ENCODE measurements around the gene DSE.

DSE gene

DNA sequence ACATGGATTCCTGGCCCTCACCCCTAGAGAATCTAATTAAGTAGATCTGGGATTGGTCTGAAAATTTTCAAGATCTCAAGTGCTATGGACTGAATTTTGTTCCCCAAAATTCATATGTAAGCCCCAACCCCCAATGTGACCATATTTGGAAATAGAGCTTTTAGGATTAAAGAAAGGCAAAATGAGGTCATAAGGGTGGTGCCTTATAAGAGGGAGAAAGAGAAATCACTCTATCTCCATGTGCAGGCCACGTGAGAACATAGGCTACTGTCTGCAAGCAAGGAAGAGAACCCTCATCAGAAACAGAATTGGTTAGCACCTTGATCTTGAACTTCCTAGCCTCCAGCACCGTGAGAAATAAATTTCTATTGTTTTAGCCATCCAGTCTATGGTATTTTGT is 8.5 kb upstream of the DSE start:
- no peak for DNase-seq

DNA sequence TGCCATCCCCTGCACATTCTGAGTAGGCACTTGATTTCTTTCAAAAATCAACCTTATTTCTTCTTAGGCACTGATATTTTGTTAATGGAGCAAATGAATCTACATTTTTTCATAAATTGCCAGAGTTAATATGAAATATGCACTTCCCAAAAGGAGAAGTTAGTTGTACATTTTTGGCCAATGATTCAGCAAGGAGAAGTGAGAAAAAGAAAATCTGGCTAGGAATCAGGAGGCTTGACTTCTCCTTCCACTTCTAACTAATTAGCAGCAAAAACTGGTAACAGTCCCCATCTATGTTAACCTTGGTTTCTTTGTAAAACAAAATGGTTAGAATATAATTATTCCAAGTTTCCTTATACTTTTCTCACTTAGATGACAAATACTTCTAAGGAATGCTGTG is 7.0 kb upstream of the DSE start:
- no peak for DNase-seq

DNA sequence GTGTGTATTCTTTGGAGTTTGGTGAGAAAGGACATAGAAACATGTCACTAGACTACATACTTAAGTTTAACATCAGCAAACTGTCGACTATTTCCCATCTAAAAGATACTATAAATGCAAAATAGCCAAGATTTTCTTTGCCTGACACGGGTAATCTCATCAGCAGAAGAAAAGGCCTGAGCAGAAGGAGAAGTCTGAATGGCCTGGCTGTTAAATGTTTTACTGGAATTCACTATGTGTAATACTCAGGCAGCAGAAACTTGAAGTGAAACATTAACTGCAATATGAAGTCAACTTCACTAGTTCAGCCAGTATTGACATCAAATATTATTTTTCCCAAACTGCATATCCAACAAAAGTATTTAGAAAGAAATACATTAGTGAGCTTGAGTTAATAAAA is 6.4 kb upstream of the DSE start:
- no peak for DNase-seq

DNA sequence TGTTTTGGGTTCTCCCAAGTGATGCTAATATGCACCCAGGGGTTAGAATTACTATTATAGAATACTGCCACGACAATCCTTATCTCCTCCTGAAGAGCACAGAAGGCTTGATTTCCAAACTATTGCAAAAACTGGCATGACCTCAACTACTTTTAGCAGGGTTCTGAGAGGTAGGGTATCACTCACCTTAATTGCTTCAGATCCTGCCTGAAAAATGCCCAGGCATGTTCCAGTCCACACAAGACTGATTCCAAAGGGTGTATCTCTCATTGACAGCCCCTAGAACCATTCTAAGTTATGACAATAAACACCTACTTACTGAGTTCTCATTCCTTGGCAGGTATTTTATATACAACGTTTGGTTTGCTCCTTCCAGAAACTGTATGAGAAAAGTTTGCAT is 5.0 kb upstream of the DSE start:
- no peak for DNase-seq

DNA sequence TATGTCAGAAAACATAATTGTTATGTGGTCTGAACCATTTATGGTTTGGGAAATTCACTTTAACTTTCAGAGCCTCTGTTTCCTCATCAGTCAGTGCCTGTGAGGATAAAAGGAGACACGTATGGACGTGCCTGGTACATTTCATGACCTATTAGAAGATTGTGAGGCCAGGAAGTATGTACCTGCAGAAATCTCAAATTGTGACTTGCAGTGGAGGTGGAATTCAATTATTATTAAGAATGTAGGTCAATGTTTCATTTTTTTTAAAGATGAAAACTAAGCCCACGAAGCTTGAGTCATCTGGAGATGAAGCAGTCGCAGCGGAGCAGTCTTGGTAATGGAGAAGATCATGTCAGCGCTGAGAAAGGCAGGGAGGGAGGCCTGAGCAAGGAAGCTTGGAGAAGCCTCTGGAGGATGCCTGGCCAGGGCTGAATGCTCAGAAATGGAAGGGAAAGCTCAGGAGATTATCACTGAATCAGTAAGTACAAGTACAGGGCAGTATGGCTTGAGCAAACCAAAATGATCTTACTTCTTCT is 3.9 kb upstream of the DSE start:
- no peak for DNase-seq

DNA sequence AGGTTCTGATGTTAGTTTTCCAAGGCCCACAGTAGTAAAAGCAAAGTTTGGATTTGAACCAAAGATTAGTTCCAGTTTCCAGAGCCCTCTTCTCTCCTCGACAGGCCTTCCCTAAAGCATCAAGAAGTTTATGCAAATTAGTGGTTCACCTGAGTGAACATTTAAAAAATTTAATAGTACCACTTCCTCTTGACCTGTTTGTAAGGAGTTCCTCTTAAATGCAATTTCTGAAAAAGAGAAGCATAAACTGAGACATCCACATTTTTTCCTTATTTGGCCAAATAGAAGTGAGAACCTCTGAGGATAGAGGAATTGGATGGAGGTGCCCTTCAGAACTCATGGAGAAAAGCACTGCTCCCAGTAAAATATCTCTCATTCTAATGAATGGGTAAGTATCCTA is 1.2 kb upstream of the DSE start:
- DNase-seq: no peak

DNA sequence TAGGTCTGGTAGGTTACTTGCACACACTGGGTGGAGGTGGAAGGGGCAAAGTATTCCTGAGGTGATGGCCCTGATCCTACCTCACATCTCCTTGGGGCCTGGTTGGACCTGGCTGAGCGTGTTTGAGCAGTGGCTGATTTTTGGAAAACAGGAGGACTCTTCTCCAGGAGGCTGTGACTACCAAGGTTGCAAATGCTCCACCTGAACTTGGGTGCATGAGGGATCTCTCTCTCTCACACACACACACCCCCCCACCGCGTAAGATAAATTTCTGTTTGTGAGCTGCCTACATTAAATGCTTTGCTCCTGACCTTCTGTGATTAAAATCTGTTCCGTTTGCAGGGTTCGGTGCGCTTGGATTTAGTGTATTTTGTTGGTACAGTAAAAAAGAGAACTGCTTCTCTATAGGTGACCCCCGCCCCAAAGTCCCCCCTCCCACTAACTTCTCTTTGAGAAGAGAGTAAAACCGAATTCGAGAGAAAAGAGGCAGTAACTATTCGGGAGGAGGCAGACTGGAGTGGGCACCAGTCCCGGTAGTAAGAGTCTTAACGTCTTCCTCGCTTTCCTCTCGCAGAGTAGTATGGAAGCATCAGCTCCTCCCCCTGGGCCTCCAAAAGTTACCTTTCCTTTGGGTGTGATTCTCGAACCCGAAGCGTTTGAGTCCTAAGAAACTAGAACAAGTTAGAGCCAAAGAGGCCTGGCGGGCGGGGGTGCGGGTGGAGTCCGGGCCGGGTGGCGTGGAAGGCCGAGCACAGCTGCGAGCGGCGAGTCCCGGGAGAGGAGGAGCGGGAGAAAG is 585 bp upstream of the DSE start:
- no peak for DNase-seq

DNA sequence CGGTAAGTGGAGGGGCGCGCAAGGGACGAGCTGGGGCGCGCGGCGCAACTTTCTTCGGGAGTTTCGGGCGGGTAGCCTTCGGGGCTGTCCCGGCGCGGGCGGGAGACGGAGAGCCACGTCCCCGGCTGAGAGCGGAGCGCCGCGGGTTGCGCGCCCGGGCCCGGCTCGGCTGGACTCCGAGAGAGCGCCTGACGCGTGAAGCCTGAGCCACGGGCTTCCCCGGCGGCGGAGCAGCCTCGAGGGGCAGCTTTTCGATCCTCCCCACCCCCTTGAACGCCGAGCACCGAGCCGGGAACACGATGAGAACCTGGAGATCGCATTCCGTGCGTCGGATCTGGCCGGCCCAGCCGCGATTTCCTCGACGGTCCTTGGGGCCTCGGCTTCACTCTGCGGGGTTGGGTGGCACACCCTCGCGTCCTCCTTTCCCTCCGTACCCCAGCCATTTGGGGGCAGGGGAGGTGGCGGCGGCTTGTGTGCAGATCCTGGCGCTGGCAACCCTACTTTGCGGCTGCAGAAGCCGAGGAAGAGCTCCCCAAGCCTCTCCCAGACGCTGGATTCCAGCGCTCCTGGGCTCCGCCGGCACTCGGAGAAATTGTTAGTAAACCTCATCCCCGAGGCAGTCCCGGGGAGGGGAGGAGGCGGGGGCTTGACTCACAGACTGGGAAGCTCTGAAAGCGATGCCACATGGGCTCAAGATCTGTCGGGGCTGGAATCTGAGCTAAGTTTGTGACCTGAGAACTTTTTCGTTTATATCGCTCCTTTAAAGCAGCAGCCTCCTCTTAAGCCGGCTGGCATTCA is 572 bp downstream of the DSE start:
- DNase-seq: peak in 1 of 2 donors; percentile 21

DNA sequence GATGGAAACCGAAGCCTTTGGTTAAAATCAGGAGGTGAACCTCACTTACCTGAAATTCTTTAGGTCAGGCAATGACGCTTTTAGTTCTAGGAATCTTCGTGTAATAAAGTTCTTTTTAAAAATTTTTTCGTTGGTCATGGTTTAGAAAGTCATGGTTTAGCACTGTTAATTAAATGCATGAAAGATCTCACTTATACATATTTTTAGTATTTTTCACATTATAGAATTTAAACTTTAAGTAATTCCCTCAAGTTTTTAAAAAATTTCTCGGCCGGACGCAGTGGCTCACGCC is 1.1 kb downstream of the DSE start:
- DNase-seq: no peak

DNA sequence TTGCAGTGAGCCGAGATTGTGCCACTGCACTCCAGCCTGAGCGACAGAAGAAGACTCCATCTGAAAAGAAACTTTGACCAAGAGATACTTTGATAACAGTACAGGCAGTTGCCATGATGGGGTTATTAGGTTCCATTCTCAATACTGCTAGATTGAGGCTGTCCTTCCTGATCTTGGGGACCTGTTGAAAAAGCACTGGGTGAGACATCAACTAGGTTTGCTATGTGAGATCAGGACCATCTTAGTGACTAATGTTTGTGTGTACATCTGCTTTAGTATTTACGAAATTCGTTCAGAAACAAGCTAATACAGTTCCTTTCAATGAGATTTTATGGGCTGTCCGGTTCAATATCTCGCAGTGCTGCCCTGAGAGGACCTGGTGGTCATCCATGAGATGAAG is 2.6 kb downstream of the DSE start:
- no peak for DNase-seq

DNA sequence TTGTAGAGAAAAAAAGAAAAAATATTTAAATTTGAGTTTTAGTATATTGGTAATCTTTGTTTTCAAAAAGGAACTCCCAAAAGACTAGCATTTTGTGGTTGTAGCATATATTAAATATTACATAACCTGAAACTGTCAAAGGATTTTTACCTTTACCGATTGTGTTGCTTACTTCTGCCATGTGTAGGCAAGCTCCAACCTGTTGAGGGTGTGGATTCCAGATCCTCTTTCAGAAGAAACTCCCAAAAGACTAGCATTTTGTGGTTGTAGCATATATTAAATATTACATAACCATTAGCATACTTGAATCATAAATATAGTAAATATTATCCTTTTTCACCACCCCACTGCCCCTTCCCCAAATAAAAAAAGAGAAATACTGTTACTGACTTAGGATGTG is 3.2 kb downstream of the DSE start:
- DNase-seq: no peak

DNA sequence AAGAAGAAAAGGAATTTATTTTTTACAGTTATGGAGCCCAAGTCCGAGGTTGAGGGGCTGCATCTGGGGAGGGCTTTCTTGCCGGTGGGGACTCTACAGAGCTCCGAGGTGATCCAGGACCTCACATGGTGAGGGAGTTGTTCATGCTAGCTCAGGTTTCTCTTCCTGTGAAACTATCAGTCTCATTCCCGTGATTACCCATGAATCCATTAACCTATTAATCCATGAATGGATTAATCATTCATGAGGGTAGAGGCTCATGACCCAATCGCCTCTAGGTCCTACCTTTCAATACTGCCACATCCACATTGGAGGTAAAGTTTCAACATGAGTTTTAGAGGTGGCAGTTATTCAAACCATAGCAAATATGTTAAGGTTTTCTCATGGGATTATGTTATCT is 3.8 kb downstream of the DSE start:
- no peak for DNase-seq

DNA sequence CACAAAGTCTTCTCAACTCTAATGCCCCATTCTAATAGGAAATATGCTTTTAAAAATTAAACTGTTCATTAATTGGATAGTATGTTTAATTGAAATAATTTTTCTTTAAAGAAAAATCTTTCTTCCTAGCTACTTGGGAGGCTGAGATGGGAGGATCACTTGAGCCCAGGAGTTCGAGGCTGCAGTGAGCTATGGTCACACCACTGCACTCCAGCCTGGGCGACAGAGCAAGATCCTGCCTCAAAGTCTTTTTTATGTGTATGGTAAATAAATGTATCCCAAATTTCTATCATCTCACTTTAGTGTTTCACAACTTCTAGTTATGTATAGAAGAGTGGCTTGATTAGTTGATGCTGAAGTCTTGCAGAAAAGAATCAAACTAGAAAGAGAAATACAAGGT is 4.5 kb downstream of the DSE start:
- no peak for DNase-seq

DNA sequence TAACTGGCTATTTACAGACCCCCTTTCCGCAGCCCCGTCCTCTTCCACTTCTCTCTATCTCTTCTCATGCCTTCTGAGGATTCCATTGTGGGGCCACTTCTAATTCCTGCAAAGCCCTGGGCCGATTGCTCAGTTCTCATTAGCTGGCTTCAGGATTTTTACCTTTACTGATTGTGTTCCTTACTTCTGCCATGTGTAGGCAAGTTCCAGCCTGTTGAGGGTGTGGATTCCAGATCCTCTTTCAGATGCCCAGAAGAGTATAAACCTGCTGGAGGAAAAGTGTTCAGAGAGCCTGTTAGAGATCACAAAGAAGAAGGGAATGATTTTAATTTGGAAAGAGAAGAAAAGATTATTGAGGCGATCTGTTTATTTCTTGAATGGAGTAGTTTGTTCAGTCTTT is 5.4 kb downstream of the DSE start:
- no peak for DNase-seq

DNA sequence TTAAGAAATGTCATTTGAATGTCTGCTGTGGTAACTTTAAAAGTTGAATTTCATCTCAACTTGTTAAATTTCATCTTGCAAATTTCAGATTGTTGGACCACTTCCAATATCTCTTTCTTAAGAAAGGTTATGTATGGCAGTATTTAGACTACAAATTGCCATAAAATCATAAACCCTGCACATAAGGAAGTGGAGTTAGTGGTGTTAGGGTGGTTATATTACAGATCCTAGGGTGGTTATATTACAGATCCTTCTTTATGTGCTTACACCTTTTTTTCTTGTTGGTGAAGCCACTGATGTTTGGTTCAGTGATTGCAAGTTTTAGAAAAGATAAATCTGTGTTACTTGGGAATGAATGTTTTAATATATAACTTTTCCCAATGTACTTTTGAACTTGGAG is 9.0 kb downstream of the DSE start:
- DNase-seq: no peak

DNA sequence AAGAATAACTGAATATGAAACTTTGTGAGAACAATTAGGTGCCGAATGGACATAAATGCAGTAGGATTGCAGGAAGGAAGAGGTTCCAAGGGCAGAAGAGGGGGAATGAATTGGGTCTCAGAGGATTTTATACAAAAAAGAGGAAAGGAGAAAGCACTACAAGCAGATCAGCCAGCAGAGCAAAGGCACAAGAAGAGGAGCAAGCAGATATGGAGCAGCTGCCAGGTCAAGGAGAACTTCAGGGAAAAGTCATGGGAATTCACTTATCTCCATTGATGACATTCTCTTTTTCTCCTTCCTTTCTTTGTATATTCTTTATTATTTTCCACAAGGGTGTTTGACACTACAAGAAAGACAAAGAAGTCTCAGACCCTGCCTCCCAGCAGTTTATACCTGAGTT is 9.6 kb downstream of the DSE start:
- DNase-seq: no peak

DNA sequence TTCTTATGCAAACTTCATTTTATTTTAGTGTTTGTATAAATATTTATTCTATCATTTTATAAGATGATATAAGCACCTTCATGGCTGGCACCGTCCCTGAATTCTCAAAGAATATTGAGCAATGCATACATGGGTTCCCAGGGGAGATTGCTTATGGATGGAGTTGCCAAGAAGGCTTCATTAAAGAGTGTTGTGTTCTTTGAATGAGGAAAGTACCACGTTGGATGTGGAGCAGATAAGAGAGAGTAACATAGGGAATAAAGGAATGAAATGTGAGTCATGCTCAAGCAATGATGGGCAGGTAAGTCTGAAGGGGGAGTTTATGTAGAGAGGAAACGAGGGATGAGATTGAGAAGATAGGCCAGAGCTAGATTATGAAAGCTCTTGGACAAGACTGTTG is 10.3 kb downstream of the DSE start:
- DNase-seq: no peak

DNA sequence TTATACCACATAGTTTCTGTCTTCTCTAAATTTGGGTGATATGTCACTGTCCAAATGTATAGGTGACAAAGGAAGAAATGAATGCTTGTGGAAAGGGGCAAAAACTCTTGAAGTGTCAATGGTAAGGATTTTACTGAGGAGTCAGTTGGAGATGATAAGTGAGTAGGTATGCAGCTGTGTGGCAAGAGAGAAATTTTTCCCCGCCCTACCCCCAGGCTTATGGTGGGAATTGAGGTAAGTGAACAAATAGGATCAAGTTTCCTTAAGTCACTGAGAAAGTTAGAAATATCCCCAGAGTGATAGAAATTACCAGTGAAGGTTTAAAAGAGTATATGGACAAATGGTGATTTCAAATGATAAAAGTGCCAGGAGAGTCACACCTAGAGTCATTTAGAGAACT is 11.8 kb downstream of the DSE start:
- no peak for DNase-seq

DNA sequence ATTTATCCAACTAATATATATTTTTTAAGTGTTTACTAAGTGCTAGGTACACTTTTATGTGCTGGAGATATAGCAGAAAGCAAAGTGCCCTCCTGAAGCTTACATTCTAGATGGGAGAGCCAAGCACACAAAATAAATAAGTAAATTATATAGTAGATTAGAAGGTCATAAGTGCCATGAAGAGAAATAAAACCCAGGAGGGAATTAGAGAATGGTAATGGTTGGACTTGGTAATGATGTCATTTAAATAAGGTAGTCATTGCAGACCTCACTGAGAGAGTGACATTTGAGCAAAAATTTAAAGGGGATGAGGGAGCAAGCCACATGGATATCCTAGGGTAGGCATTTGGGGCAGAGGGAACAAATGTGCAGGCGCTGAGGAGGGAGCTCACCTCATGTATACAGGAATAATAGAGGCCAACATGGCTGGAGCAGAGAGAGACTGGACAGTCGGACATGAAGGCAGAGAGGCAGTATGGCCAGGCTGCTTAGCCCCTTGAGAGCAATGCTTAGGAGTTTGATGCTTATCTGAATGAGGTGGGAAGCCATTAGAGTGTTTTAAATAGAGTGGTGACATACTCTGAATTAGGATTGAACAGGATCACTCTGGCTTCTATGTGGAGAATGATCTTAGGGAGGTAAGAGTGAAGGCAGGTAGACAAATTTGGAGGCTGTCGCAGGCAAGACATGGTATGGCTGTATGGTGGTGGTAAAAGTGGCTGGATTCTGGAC is 14.1 kb downstream of the DSE start:
- DNase-seq: no peak

DNA sequence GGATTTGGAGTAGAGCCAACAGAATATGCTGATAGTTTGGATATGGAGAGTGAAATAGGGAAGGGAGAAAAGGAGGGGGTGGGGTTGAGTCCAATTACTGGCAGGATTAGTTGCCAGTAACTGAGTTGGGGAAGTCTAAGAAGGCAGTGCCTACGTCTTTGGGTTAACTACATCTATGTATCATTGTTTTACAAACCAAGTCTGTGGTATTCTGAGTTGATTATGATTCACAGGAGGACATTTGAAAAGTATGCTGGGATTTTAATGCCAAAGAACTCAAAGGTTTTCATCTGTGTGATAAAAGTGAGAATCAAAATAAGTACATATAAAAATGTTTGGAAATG is 14.7 kb downstream of the DSE start:
- DNase-seq: no peak

DNA sequence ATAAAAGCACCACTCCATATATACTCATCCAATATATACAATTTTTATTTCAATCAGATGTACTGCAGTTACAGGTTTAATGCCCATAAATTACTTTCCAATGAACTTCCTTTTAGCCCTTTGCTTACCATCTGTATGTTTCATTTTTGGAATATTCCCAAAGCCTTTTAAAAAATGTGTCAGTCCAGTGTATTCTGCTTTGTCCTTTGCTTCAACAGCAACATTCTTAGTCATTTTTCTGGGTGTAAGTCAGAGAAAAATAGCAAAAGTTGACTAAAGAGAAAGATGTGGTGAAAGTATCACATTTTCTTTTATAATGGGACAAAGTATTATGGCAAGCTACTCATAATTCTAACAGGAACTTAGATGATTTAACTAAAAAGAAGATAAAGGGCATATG is 15.2 kb downstream of the DSE start:
- no peak for DNase-seq

DNA sequence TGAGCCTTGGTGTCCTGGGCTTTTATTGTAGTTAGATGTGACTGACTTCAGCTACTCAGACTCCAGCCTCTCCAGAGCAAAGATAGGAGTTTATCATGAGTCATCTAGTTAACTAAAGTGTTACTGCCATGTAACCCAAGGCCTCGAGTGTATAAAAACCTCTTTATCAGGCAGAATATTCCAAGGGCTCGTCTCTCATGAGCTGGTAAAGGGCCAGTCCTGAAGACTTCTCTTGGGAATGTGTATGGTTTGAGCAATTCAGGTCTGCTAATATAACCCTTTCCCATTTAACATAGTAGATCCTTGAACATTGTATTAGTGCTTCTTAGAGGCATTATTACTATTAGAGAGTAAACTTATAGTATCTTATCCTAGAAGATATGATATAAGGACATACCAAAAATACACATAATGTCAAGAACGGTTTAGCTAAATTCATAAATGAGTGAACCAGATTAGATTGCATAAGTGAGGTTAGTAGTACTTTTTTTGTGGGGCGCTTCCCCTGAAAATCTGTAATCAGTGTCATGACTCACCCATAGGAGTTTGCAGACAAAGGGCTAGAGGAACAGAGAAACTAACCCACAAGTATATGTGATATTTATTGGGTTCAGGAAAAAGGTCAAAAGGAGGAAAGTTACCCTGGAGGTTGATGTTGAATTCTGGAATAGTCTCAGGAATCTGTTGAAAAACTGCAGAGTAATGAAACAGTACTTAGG is 16.0 kb downstream of the DSE start:
- no peak for DNase-seq

DNA sequence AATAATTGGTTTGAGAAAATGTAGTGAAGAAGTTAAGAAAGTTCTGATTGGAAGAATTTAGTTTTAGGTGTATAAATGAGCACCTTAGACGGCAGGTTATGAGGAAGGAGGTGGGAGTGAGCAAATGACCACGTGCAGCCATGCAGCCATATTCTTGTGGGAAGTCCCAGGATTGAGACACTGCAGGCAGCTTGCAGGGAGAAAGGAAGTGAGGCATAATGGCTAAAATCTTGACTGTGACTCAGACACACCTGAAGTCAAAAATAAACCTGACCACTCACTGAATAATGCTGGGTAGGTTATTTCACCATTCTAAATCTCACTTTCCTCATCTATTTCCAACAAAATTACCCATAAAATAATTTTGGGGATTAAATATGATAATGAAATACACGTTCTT is 16.6 kb downstream of the DSE start:
- DNase-seq: no peak

All from stimulated activated CD4-positive, alpha-beta T cell treated with anti-CD3 and anti-CD28 coated beads, Interleukin-2, amount 100 ng/mL, for 48 hours (primary cell).